CD8-positive, alpha-beta memory T cell (primary cell): ENCODE data around the gene MAST4. TPM values are rescaled to one million over a fixed set of nuclear protein-coding genes. Genes with fewer than 3 reads are reported as not detected.

ENCODE experiments used
- CTCF ChIA-PET: fragments of 350-600 bp; sonication (Branson Sonifier 250); formaldehyde crosslinking; loops from one replicate; lab custom pipeline; 2021; ENCODE audit warnings: antibody characterized with exemption; lab: Charles Lee
- POLR2A ChIA-PET: fragments of 350-600 bp; sonication (Branson Sonifier 250); formaldehyde crosslinking; loops from one replicate; lab custom pipeline; 2021; ENCODE audit warnings: antibody characterized with exemption; lab: Charles Lee
- DNase-seq, 5 donors: peaks; one replicate each; pipeline versions ENCODE4 v3.0.0 to v3.0.0-alpha.2; 2020 to 2022; ENCODE audit warnings: mixed read lengths in 1 of 5
- H3K27ac ChIP-seq: one replicate; pipeline ENCODE4 v1.7.0; 2013; ENCODE audit warnings: low read depth, mild to moderate bottlenecking, low read length, moderate library complexity
- H3K27me3 ChIP-seq: 2 replicates; pipeline ENCODE4 v1.7.0; 2013; ENCODE audit warnings: low read length, mild to moderate bottlenecking; ENCODE audit not compliant: insufficient read depth, poor library complexity, severe bottlenecking
- H3K36me3 ChIP-seq: 2 replicates; pipeline ENCODE4 v1.7.0; 2013; ENCODE audit warnings: mild to moderate bottlenecking, low read length, moderate library complexity; ENCODE audit not compliant: insufficient read depth
- H3K4me1 ChIP-seq: 2 replicates; pipeline ENCODE4 v1.7.0; 2013; ENCODE audit warnings: mild to moderate bottlenecking, low read length, moderate library complexity; ENCODE audit not compliant: insufficient read depth
- H3K4me3 ChIP-seq: 2 replicates; pipeline ENCODE4 v1.7.0; 2013; ENCODE audit warnings: mild to moderate bottlenecking, low read length
- H3K9me3 ChIP-seq: 2 replicates; pipeline ENCODE4 v1.7.0; 2013; ENCODE audit warnings: mild to moderate bottlenecking, low read length
- H3K27ac Mint-ChIP-seq, 8 donors: one replicate each; pipeline ENCODE4 v1.8.0; 2020 to 2021; ENCODE audit warnings: mixed read lengths in 8 of 8, mild to moderate bottlenecking in 6 of 8, inconsistent platforms in 3 of 8, moderate library complexity in 3 of 8
- H3K27me3 Mint-ChIP-seq, 2 donors: one replicate each; pipeline ENCODE4 v1.8.0; 2020 to 2021; ENCODE audit warnings: mixed read lengths in 2 of 2, mild to moderate bottlenecking in 1 of 2, moderate library complexity in 1 of 2
- H3K36me3 Mint-ChIP-seq, 3 donors: one replicate each; pipeline ENCODE4 v1.8.0; 2020 to 2021; ENCODE audit warnings: mixed read lengths in 3 of 3, inconsistent platforms in 1 of 3, mild to moderate bottlenecking in 1 of 3
- H3K4me1 Mint-ChIP-seq, 3 donors: one replicate each; pipeline ENCODE4 v1.8.0; 2020 to 2021; ENCODE audit warnings: mixed read lengths in 3 of 3, inconsistent platforms in 1 of 3, mild to moderate bottlenecking in 1 of 3
- H3K4me3 Mint-ChIP-seq, 7 donors: one replicate each; pipeline ENCODE4 v1.8.0; 2020 to 2021; ENCODE audit warnings: mixed read lengths in 7 of 7, mild to moderate bottlenecking in 6 of 7, moderate library complexity in 4 of 7, inconsistent platforms in 2 of 7
- H3K9me3 Mint-ChIP-seq, 5 donors: one replicate each; pipeline ENCODE4 v1.8.0; 2020 to 2022; ENCODE audit warnings: mixed read lengths in 5 of 5, mild to moderate bottlenecking in 3 of 5, moderate library complexity in 2 of 5, inconsistent platforms in 1 of 5
- polyA plus RNA-seq: library from polyadenylated mRNA; unstranded; fragments of 300-500 nt; fragmentation: Illumina TruSeq; gene quantifications from one replicate; pipeline ENCODE4 v1.2.3, GENCODE V29; 2021
- total RNA-seq, 2 experiments: library from RNA; stranded (reverse); gene quantifications; one replicate each; pipeline ENCODE4 v1.2.3, GENCODE V29; 2021

The MAST4 gene
- total and polyA plus RNA-seq, 3 experiments from 2014 or later = 5.0 to 7.2 (median 6.5) TPM

DNA sequence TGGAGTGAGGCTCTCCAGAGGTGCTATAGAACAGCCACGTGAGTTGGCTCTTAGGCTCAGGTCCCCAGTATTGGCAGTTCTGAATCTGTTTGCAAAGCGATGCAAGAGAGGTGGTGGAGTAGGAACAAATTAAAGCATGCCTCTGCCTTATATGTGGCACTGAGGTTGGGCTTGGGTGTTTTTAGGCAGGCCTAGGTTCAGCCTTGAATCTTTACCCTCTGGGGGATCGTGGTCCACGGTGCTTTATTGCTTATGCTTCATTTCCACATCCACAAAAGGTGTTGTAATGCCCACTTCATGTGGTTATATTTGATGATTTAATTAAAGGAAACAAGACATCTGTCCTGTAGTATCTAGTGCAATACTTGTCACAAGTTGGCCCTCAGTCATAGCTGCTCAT, 544.2 kb downstream of the MAST4 start:
- Histone ChIP-seq H3K27me3 (no peaks in the 10 kb centered on the region), H3K36me3 (no peaks in the 10 kb centered on the region), H3K4me3 (no peak overlapping the region), H3K9me3 (no peaks in the 10 kb centered on the region), H3K27ac (no peak overlapping the region), H3K4me1 (no peaks in the 10 kb centered on the region)
- H3K4me1 Mint-ChIP-seq = no peaks in the 10 kb centered on the region
- DNase-seq = no peak
- H3K27me3 Mint-ChIP-seq = no peaks in the 10 kb centered on the region
- peak overlapping the region in 1 of 8 donors; percentile 43 for H3K27ac Mint-ChIP-seq
- H3K4me3 Mint-ChIP-seq = no peak overlapping the region
- no peaks in the 10 kb centered on the region for H3K9me3 Mint-ChIP-seq
- CTCF ChIA-PET = interaction anchor here (0.6 kb wide), 1 partner anchor 19 kb away, joined by 3 read pairs; no protein-coding TSS in a partner anchor
- POLR2A ChIA-PET = no interaction called here
- H3K36me3 Mint-ChIP-seq = peaks cover 11 to 65% (median 29%) of the 10 kb centered on the region in 3 donors

DNA sequence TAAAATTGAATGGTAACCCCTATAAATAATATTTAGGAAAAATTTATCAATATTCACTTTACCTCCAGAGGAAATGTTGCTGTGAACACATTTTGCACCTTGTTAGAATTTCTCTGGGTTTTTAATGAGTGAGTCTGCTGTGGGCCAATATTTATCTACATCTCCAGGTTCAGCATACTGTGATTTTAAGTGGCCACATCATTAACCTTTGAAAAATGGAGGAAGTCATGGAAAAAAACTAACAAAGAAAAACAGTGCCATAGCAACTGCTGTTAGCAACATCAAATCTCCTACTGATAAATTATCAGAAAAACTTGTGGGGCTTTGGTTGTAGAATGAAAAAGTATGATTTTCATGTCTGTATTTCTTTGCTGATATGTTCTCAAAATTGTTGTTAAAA, 545.5 kb downstream of the MAST4 start:
- no peak overlapping the region for H3K4me3 Mint-ChIP-seq

GRCh38 chr5:67142816-67143215, 546.6 kb downstream of the MAST4 start:
- Histone ChIP-seq H3K27me3 (no peaks in the 10 kb centered on the region), H3K4me3 (no peak overlapping the region), H3K4me1 (no peaks in the 10 kb centered on the region), H3K27ac (no peak overlapping the region), H3K9me3 (no peaks in the 10 kb centered on the region), H3K36me3 (no peaks in the 10 kb centered on the region)
- ChIA-PET POLR2A (no interaction called here), CTCF (no interaction called here)
- Mint-ChIP-seq H3K4me1 (no peaks in the 10 kb centered on the region), H3K9me3 (no peaks in the 10 kb centered on the region), H3K4me3 (no peak overlapping the region), H3K27me3 (no peaks in the 10 kb centered on the region), H3K27ac (no peak overlapping the region), H3K36me3 (peaks cover 11 to 68% (median 24%) of the 10 kb centered on the region in 3 donors)
- no peak for DNase-seq

More for the DNA sequence above, 545.5 kb downstream of the MAST4 start:
- no peaks in the 10 kb centered on the region for H3K27me3 ChIP-seq
- Mint-ChIP-seq H3K4me1 (no peaks in the 10 kb centered on the region), H3K27ac (no peak overlapping the region), H3K9me3 (no peaks in the 10 kb centered on the region), H3K36me3 (peaks cover 11 to 66% (median 29%) of the 10 kb centered on the region in 3 donors), H3K27me3 (no peaks in the 10 kb centered on the region)
- no peaks in the 10 kb centered on the region for H3K36me3 ChIP-seq
- H3K4me3 ChIP-seq = no peak overlapping the region
- no peak overlapping the region for H3K27ac ChIP-seq
- no peaks in the 10 kb centered on the region for H3K9me3 ChIP-seq
- no peaks in the 10 kb centered on the region for H3K4me1 ChIP-seq
- POLR2A ChIA-PET = no interaction called here
- no peak for DNase-seq
- CTCF ChIA-PET = no interaction called here

DNA sequence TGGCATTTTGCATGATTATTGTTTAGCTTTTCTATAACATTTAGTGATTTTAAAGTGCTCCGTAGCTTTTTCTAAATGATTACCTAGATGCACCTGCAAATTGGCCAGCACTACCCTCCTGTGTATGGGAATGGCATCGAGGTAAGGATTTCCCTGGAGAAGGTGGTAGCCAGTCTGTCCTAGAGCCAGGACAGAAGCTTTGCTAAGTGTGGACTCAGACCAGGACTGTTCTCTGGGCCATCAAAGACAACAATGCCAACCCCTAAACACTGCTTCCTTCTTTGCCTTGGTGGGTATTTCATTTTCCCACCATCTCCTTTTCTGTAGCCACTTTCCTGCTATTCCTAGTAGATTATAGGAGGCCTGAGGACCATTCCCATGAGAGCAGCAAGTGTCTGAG, 547.4 kb downstream of the MAST4 start:
- H3K27ac Mint-ChIP-seq = no peak overlapping the region
- Histone ChIP-seq H3K27ac (no peak overlapping the region), H3K9me3 (no peaks in the 10 kb centered on the region), H3K4me3 (no peak overlapping the region), H3K36me3 (no peaks in the 10 kb centered on the region), H3K4me1 (no peaks in the 10 kb centered on the region), H3K27me3 (no peaks in the 10 kb centered on the region)
- ChIA-PET POLR2A (no interaction called here), CTCF (interaction anchor here (0.8 kb wide), 1 partner anchor 13 kb away, joined by 3 read pairs; no protein-coding TSS in a partner anchor)
- no peaks in the 10 kb centered on the region for H3K4me1 Mint-ChIP-seq
- peak overlapping the region in 1 of 7 donors; percentile 6 for H3K4me3 Mint-ChIP-seq
- H3K9me3 Mint-ChIP-seq = no peaks in the 10 kb centered on the region
- H3K27me3 Mint-ChIP-seq = no peaks in the 10 kb centered on the region
- H3K36me3 Mint-ChIP-seq = peaks cover 11 to 72% (median 24%) of the 10 kb centered on the region in 3 donors
- no peak for DNase-seq

GRCh38 chr5:67144183-67144639, 548.0 kb downstream of the MAST4 start:
- ChIA-PET POLR2A (no interaction called here), CTCF (no interaction called here)
- H3K27ac ChIP-seq = no peak overlapping the region
- DNase-seq = no peak
- Mint-ChIP-seq H3K27ac (no peak overlapping the region), H3K36me3 (peaks cover 11 to 71% (median 25%) of the 10 kb centered on the region in 3 donors), H3K4me3 (no peak overlapping the region), H3K27me3 (no peaks in the 10 kb centered on the region), H3K4me1 (no peaks in the 10 kb centered on the region), H3K9me3 (no peaks in the 10 kb centered on the region)
- H3K27me3 ChIP-seq = no peaks in the 10 kb centered on the region
- H3K9me3 ChIP-seq = no peaks in the 10 kb centered on the region
- H3K36me3 ChIP-seq = no peaks in the 10 kb centered on the region
- no peaks in the 10 kb centered on the region for H3K4me1 ChIP-seq
- no peak overlapping the region for H3K4me3 ChIP-seq

GRCh38 chr5:67146574-67146973, 550.4 kb downstream of the MAST4 start:
- Histone ChIP-seq H3K27ac (no peak overlapping the region), H3K27me3 (no peaks in the 10 kb centered on the region), H3K4me1 (no peaks in the 10 kb centered on the region), H3K4me3 (no peak overlapping the region), H3K36me3 (no peaks in the 10 kb centered on the region), H3K9me3 (no peaks in the 10 kb centered on the region)
- Mint-ChIP-seq H3K36me3 (peaks cover 24 to 81% (median 28%) of the 10 kb centered on the region in 3 donors), H3K27ac (no peak overlapping the region), H3K4me1 (no peaks in the 10 kb centered on the region), H3K27me3 (no peaks in the 10 kb centered on the region), H3K4me3 (no peak overlapping the region), H3K9me3 (no peaks in the 10 kb centered on the region)
- CTCF ChIA-PET = no interaction called here
- POLR2A ChIA-PET = interaction anchor here (0.9 kb wide), 1 partner anchor 1069 kb away, joined by 5 read pairs; the partner anchor contains the start of gene PIK3R1
- DNase-seq = no peak

GRCh38 chr5:67146981-67147380, 550.8 kb downstream of the MAST4 start:
- ChIA-PET CTCF (interaction anchor here (0.9 to 1.3 kb wide), 2 partner anchors 9 to 62 kb away, joined by 3 to 4 read pairs; no protein-coding TSS in a partner anchor), POLR2A (no interaction called here)
- Mint-ChIP-seq H3K27me3 (no peaks in the 10 kb centered on the region), H3K4me3 (no peak overlapping the region), H3K4me1 (no peaks in the 10 kb centered on the region), H3K27ac (no peak overlapping the region), H3K9me3 (no peaks in the 10 kb centered on the region), H3K36me3 (peaks cover 21 to 77% (median 27%) of the 10 kb centered on the region in 3 donors)
- Histone ChIP-seq H3K27ac (no peak overlapping the region), H3K27me3 (no peaks in the 10 kb centered on the region), H3K36me3 (no peaks in the 10 kb centered on the region), H3K4me1 (no peaks in the 10 kb centered on the region), H3K9me3 (no peaks in the 10 kb centered on the region), H3K4me3 (no peak overlapping the region)
- no peak for DNase-seq

DNA sequence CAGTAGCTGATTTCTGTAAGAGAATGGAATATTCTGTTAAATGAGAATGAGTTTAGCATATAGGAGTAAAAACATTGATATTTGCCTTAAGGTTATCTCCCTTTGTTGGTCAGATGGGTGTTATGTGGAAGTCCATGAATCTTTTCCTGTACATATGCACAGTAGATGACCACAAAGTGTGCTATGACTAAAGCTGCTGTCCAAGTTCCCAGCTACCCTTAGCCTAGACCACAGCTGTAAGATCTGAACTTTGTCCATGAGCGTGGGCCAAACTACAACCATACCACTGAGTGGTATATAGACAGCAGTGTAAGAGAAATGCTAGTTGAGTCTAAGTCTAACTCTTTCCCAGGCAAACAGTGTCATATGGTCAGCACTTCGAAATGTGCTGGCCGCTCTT, 551.6 kb downstream of the MAST4 start:
- no peaks in the 10 kb centered on the region for H3K36me3 ChIP-seq
- no peaks in the 10 kb centered on the region for H3K4me1 Mint-ChIP-seq
- no peak overlapping the region for H3K4me3 ChIP-seq
- H3K36me3 Mint-ChIP-seq = peaks cover 16 to 73% (median 25%) of the 10 kb centered on the region in 3 donors
- H3K27ac ChIP-seq = no peak overlapping the region
- H3K27ac Mint-ChIP-seq = peak overlapping the region in 1 of 8 donors; percentile 21
- POLR2A ChIA-PET = no interaction called here
- no peak for DNase-seq
- H3K27me3 Mint-ChIP-seq = no peaks in the 10 kb centered on the region
- CTCF ChIA-PET = interaction anchor here (0.9 to 1.3 kb wide), 2 partner anchors 9 to 61 kb away, joined by 3 to 4 read pairs; no protein-coding TSS in a partner anchor
- no peaks in the 10 kb centered on the region for H3K9me3 Mint-ChIP-seq
- no peaks in the 10 kb centered on the region for H3K4me1 ChIP-seq
- no peak overlapping the region for H3K4me3 Mint-ChIP-seq
- H3K9me3 ChIP-seq = no peaks in the 10 kb centered on the region
- H3K27me3 ChIP-seq = no peaks in the 10 kb centered on the region
